Measurements from ENCODE around the gene SLC45A3. TPM values are rescaled to one million over a fixed set of nuclear protein-coding genes. Genes with fewer than 3 reads are reported as not detected.

The SLC45A3 gene
- 5.2 to 7.2 TPM (median 6.9 TPM) in 5 replicates for total RNA-seq (2022; extraction: Qiagen RNA extraction)

DNA sequence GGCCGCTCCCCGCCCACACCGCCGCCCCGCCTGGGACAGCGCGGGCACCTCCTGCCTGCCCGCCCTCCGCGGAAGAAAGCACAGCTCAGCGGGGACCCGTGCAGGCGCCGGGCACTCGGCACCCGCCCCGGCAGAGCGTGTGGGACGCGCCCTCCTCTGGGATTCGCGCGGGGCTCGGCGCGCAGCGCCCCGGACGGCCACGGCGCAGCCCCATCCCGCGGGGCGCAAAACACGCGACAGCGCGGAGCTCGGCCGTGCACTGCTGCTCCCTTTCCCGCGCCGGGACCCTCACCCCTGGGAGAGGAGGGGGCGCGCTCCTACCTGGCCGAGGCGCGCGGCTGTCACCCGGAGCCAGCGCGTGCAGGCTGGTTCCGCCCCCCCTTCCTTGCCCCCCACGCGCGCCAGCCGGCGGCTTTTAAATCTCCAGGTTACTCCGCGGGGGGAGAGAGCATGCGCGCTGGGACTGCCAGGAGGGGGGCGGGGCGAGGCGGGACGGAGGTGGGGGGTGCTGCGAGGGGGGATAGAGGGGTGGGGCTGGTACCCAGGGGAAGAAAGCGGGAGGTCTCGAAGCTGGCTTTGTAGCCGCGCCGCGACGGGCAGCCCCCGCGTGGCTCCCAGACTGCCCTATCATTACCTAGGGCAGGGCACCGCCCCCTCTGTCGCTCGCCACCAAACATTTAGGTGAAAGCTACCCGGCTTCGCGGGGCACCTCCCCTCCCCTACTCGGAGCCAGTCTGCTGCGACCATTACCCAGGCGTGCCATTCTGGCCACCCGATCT is at the start of gene SLC45A3:
TSS of gene SLC45A3 (minus strand) at position 437 of the 779 bp plus-strand sequence. CDS start 15,853 bp downstream, outside the sequence.

DNA sequence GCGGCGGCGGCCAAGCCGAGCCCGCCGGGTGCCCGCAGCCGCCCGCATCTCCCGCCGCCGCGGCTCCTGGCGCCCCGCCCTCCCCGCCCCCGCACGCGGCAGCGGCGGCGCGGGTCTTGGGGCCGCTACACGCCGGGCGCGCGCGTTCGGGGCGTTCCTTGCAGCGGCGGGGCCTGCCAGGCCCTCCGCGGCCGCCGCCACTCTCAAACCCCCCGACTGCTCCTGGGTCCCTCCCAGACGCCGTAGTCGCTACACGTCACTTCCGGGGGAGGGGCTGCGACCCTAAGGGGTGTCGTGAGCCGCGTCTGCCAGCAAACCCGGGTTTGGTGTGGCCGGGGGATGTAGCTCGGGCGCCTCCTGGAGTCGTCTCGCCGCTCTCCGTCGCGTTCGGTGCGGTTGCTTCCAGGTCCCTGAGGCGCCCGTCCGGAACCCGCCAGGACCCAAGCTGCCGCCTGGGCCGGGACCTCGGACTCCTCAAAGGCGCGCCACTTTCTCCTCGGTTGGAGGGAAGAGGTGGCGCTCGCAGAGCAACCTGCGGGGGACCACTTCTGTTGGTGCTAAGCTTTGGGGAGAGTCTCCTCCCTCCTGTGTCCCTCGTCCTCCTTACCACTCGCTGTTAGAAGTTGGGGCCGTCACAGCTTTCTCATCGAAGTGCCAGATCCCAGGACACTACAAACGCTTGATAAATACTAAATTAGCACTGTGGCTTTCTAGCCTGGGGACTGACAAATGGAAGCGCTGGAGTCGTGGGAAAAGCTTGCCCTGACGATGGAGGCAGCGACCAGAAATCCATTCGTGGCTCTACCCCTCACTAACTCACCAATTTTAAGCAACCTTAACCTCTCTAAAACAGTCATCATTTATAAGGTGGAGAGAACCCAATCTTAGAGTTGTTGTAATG is 48.3 kb downstream of the SLC45A3 start, which contains the start of gene ELK4:
TSS of gene ELK4 (minus strand) at position 244 of the 901 bp plus-strand sequence. CDS start 8,129 bp downstream, outside the sequence.

Other genes with a start within 250 kb of the SLC45A3 start
- 0.02 TPM in 1 of 5 replicates, not detected in the others for gene BLACAT1, start 224.5 kb downstream of the SLC45A3 start, total RNA-seq (2022; extraction: Qiagen RNA extraction)
- gene CDK18, start 175.8 kb downstream of the SLC45A3 start, total RNA-seq (2022; extraction: Qiagen RNA extraction): 0.55 to 1.5 TPM (median 0.89 TPM) in 5 replicates
- 6.2 to 6.9 TPM (median 6.5 TPM) in 5 replicates for gene ELK4, start 48.5 kb downstream of the SLC45A3 start, total RNA-seq (2022; extraction: Qiagen RNA extraction)
- gene NUCKS1, start 69.7 kb upstream of the SLC45A3 start, total RNA-seq (2022; extraction: Qiagen RNA extraction): 91.1 to 165 TPM (median 122 TPM) in 5 replicates
- gene RAB29, start 95.0 kb upstream of the SLC45A3 start, total RNA-seq (2022; extraction: Qiagen RNA extraction): 11.6 to 13.2 TPM (median 12.1 TPM) in 5 replicates
- 21.5 to 25.6 TPM (median 23.4 TPM) in 5 replicates for gene SLC41A1, start 132.7 kb upstream of the SLC45A3 start, total RNA-seq (2022; extraction: Qiagen RNA extraction)
- not detected in 5 replicates for gene PM20D1, start 169.6 kb upstream of the SLC45A3 start, total RNA-seq (2022; extraction: Qiagen RNA extraction)